HG03159 (cell line): ENCODE results near the gene SFI1.
"Not testable (repeated sequence)": the region's sequence is repeated elsewhere in the genome, so short reads cannot be mapped to it uniquely, and the experiment has no call there.

Experiments
- ATAC-seq: cut with Tn5 transposase; IDR thresholded peaks from one replicate; pipeline ENCODE4 v1.9.1; 2021; ENCODE audit warnings: mild to moderate bottlenecking, moderate library complexity; ENCODE audit not compliant: unreplicated experiment

The SFI1 gene

GRCh38 chr22:31540166-31540565 is 43.8 kb downstream of the SFI1 start:
- ATAC-seq, result not testable (repeated sequence)

- no peak for ATAC-seq
These were observed 44.6 kb downstream of the SFI1 start for GRCh38 chr22:31540966-31541365.

GRCh38 chr22:31544481-31545480 is 48.4 kb downstream of the SFI1 start:
- no peak for ATAC-seq

- no peak for ATAC-seq
These were observed 54.6 kb downstream of the SFI1 start for GRCh38 chr22:31550871-31551370.

- no peak for ATAC-seq
These were observed 60.4 kb downstream of the SFI1 start for GRCh38 chr22:31556627-31557203.

GRCh38 chr22:31558546-31558945 is 62.2 kb downstream of the SFI1 start:
- ATAC-seq, result not testable (repeated sequence)

- ATAC-seq, result no peak
These were observed 65.0 kb downstream of the SFI1 start for GRCh38 chr22:31561238-31561887.

- no peak for ATAC-seq
These were observed 65.6 kb downstream of the SFI1 start for GRCh38 chr22:31561970-31562369.

- no peak for ATAC-seq
These were observed 70.1 kb downstream of the SFI1 start for GRCh38 chr22:31566484-31566883.

GRCh38 chr22:31567196-31567595 is 70.9 kb downstream of the SFI1 start:
- ATAC-seq, result no peak

GRCh38 chr22:31567702-31568101 is 71.4 kb downstream of the SFI1 start:
- no peak for ATAC-seq

- no peak for ATAC-seq
These were observed 72.8 kb downstream of the SFI1 start for GRCh38 chr22:31569126-31569525.

- ATAC-seq, result no peak
These were observed 76.6 kb downstream of the SFI1 start for GRCh38 chr22:31572939-31573338.

GRCh38 chr22:31574055-31574670 is 77.8 kb downstream of the SFI1 start:
- ATAC-seq, result no peak

- no peak for ATAC-seq
These were observed 78.9 kb downstream of the SFI1 start for GRCh38 chr22:31575190-31575589.

GRCh38 chr22:31577711-31578110 is 81.4 kb downstream of the SFI1 start:
- ATAC-seq, result no peak

GRCh38 chr22:31578171-31578570 is 81.8 kb downstream of the SFI1 start:
- no peak for ATAC-seq

- ATAC-seq, result no peak
These were observed 83.5 kb downstream of the SFI1 start for GRCh38 chr22:31579835-31580242.

GRCh38 chr22:31583861-31584485 is 87.6 kb downstream of the SFI1 start:
- ATAC-seq, result no peak

- no peak for ATAC-seq
These were observed 88.4 kb downstream of the SFI1 start for GRCh38 chr22:31584804-31585160.
